Neural crest cell (in vitro differentiated cells): Measurements from ENCODE around the gene TLCD1. TPM values are rescaled to one million over a fixed set of nuclear protein-coding genes. Genes with fewer than 3 reads are reported as not detected.

ENCODE experiments used
- DNase-seq: peaks from one replicate; pipeline ENCODE4 v3.0.0; 2021; ENCODE audit warnings: low read depth, mixed read lengths, low spot score
- H3K27ac Mint-ChIP-seq: one replicate; pipeline ENCODE4 v1.8.0; 2021; ENCODE audit warnings: mild to moderate bottlenecking, mixed read lengths; ENCODE audit not compliant: unreplicated experiment
- H3K27me3 Mint-ChIP-seq: 2 replicates; pipeline ENCODE4 v1.8.0; 2021; ENCODE audit warnings: low read depth, mild to moderate bottlenecking, mixed read lengths
- H3K36me3 Mint-ChIP-seq: 2 replicates; pipeline ENCODE4 v1.8.0; 2021; ENCODE audit warnings: low read depth, mild to moderate bottlenecking, mixed read lengths
- H3K4me1 Mint-ChIP-seq: 2 replicates; pipeline ENCODE4 v1.8.0; 2021; ENCODE audit warnings: mixed read lengths
- H3K4me3 Mint-ChIP-seq: one replicate; pipeline ENCODE4 v1.8.0; 2021; ENCODE audit warnings: mild to moderate bottlenecking, mixed read lengths
- H3K9me3 Mint-ChIP-seq: 2 replicates; pipeline ENCODE4 v1.8.0; 2021; ENCODE audit warnings: mixed read lengths
- CTCF ChIP-seq: fragments of 200-600 bp; sonication (generic); conservative IDR thresholded peaks from 2 replicates; pipeline ENCODE4 v1.5.0; 2021; ENCODE audit warnings: antibody characterized with exemption, mild to moderate bottlenecking
- total RNA-seq: library from RNA; stranded (reverse); gene quantifications from 2 replicates; pipeline ENCODE4 v1.2.1, GENCODE V29; 2021

TLCD1 gene
- total RNA-seq, 1 donor from 2014 or later, result 6.1 TPM

- Mint-ChIP-seq H3K4me1 (peaks cover 36% of the 10 kb centered on the region), H3K27ac (no peak overlapping the region), H3K9me3 (no peaks in the 10 kb centered on the region), H3K4me3 (peak overlapping the region; percentile 76), H3K36me3 (peaks cover 9% of the 10 kb centered on the region), H3K27me3 (peaks cover 4% of the 10 kb centered on the region)
- no peak for DNase-seq
- TF ChIP-seq CTCF, result no peak
Measured at GRCh38 chr17:28706471-28707338, 19.3 kb downstream of the TLCD1 start.

- no peak for TF ChIP-seq CTCF
- H3K27ac Mint-ChIP-seq, result peak overlapping the region; percentile 82
- H3K4me1 Mint-ChIP-seq, result peaks cover 34% of the 10 kb centered on the region
- H3K36me3 Mint-ChIP-seq, result peaks cover 13% of the 10 kb centered on the region
- no peaks in the 10 kb centered on the region for H3K9me3 Mint-ChIP-seq
- DNase-seq, result no peak
- H3K4me3 Mint-ChIP-seq, result peak overlapping the region; percentile 35
- H3K27me3 Mint-ChIP-seq, result peaks cover 4% of the 10 kb centered on the region
Measured at GRCh38 chr17:28705728-28706334, 20.2 kb downstream of the TLCD1 start.

GRCh38 chr17:28705074-28705659 lies 20.9 kb downstream of the TLCD1 start:
- peaks cover 14% of the 10 kb centered on the region for H3K36me3 Mint-ChIP-seq
- H3K27me3 Mint-ChIP-seq, result peaks cover 4% of the 10 kb centered on the region
- no peak overlapping the region for H3K27ac Mint-ChIP-seq
- H3K4me1 Mint-ChIP-seq, result peaks cover 30% of the 10 kb centered on the region
- no peak for DNase-seq
- no peak for TF ChIP-seq CTCF
- peak overlapping the region; percentile 35 for H3K4me3 Mint-ChIP-seq
- no peaks in the 10 kb centered on the region for H3K9me3 Mint-ChIP-seq

GRCh38 chr17:28704219-28704858 lies 21.7 kb downstream of the TLCD1 start:
- Mint-ChIP-seq H3K9me3 (no peaks in the 10 kb centered on the region), H3K27ac (peak overlapping the region; percentile 67), H3K4me1 (peaks cover 30% of the 10 kb centered on the region), H3K4me3 (no peak overlapping the region), H3K36me3 (peaks cover 14% of the 10 kb centered on the region), H3K27me3 (peaks cover 4% of the 10 kb centered on the region)
- no peak for TF ChIP-seq CTCF
- DNase-seq, result no peak

DNA sequence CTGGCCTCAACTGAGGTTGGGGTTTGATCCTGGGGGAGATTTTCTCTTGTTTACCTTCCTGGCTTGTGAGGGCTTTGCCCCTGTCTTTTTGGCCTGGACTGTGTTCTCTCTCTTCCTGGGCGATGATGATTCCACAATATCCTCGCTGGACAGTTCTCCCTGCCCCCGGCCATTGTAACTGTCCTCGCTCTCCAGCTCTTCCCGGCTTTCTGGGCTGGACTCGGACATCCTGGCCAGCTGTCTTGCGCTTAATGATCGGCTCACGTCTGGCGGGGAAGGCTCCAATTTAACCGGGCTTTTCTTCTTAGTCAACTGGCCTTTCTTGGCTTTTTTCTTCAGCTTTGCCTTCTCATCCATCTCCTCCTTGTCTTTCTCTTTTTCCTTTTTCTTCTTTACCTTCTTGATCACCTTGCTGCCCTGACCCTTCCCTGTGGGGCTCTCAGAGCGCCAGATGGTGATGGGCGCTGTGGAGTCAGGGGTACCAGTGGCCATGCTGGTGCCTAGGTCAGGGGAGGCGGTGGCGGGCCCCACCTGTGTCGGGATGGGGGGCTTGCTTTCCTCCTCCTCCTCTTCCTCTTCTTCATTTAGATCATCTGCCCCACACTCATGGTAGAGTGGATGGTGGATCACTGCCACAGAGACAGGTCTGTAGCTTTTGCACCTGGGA lies 22.3 kb downstream of the TLCD1 start:
- H3K27me3 Mint-ChIP-seq, result peaks cover 4% of the 10 kb centered on the region
- no peak for TF ChIP-seq CTCF
- peaks cover 14% of the 10 kb centered on the region for H3K36me3 Mint-ChIP-seq
- H3K4me3 Mint-ChIP-seq, result peak overlapping the region; percentile 44
- no peak overlapping the region for H3K27ac Mint-ChIP-seq
- no peaks in the 10 kb centered on the region for H3K9me3 Mint-ChIP-seq
- peaks cover 30% of the 10 kb centered on the region for H3K4me1 Mint-ChIP-seq
- DNase-seq, result no peak
